D721Med (cell line): ENCODE measurements around the gene MMP19.

Experiments used
- DNase-seq: peaks from one replicate; pipeline ENCODE4 v3.0.0; 2011; ENCODE audit warnings: low spot score; ENCODE audit not compliant: insufficient read length
- FAIRE-seq: peaks from 2 replicates; lab custom pipeline; 2011; peaks lifted over from hg19 to GRCh38; lab: Jason Lieb, UNC
- CTCF ChIP-seq: IDR thresholded peaks from 2 replicates; pipeline ENCODE4 v1.5.1; 2012; ENCODE audit warnings: mild to moderate bottlenecking, control low read depth; ENCODE audit not compliant: insufficient read depth; ENCODE audit errors: missing control alignments

Gene MMP19

GRCh38 chr12:55849616-55850343, 7.0 kb upstream of the MMP19 start:
- DNase-seq (no peak), FAIRE-seq (no peak)
- no peak for TF ChIP-seq CTCF

DNA sequence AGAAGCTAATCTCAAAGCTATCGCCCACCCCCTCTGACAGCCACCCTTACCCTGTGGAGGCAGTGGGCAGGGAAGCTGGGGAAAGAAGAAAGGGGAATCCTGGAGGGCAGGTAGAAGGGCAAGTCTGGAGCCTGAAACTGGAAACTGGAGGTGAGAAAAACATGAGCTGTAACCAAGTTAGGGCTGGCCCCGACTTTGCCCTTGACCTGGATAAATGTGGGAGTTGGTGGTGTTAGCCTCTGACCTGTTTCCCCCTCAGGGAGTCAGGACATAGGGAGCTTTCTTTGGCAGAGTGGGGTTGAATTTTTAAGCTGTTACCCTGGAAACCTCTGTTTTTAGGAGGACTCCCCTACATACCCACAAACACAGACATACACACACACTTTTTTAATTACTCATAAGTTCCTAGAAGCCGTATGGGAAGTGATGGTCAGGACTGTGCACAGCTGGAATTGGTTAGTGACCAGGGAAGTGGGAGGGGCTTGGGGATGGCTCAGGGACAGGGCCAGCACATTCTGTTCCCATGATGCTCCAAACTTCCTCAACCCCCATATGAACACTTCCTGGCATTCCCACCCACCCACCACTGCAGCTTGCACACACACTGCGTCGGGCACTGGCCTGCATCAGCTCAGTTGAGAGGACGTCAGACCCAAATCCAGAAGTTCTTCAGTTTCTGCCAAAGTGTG, 5.0 kb upstream of the MMP19 start:
- DNase-seq (no peak), FAIRE-seq (no peak)

GRCh38 chr12:55847033-55847432, 4.3 kb upstream of the MMP19 start:
- TF ChIP-seq CTCF: no peak
- FAIRE-seq: no peak
- DNase-seq: no peak

More for the DNA sequence above, 5.0 kb upstream of the MMP19 start:
- TF ChIP-seq CTCF: no peak

DNA sequence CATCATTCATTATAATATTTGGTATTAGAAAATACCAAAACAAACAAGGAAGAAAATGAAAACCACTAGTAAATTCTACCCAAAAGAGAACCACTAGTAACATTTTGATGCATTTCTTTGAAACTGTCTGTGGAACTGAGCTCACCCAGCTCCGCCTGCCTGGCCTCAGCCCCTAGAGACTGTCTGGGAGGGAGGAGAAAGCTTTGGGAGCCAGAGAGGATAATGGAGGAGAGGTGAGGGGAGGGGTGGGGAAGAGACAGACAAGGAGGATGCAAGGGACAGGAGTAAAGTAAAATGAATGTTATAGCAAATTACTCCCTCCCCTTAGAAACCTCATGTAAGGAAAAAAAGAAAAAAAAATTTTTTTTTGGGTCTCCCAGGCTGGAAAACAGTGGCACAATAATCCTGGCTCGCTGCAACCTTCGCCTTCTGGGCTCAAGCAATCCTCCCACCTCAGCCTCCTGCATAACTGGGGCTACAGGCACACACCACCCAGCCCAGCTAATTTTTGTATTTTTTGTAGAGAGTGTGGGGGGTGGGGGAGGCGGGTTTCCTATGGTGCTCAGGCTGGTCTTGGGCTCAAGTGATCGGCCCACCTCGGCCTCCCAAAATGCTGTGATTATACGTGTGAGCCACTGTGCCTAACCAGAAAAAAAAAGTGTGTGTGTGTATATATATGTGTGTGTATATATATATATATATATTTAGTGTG, 3.2 kb upstream of the MMP19 start:
- DNase-seq (no peak), FAIRE-seq (no peak)
- TF ChIP-seq CTCF: no peak

- FAIRE-seq: no peak
- TF ChIP-seq CTCF: no peak
- no peak for DNase-seq
These were observed 2.6 kb upstream of the MMP19 start for GRCh38 chr12:55845361-55845760.

GRCh38 chr12:55844961-55845360, 2.2 kb upstream of the MMP19 start:
- DNase-seq (no peak), FAIRE-seq (no peak)
- no peak for TF ChIP-seq CTCF
